Fibroblast of the aortic adventitia (primary cell): ENCODE results near the gene P2RX5. TPM values are rescaled to one million over a fixed set of nuclear protein-coding genes. Genes with fewer than 3 reads are reported as not detected.

Source experiments
- DNase-seq: peaks from one replicate; pipeline ENCODE4 v3.0.0-alpha.2; 2010; ENCODE audit warnings: low read depth
- H3K4me3 ChIP-seq: 2 replicates; pipeline ENCODE4 v1.5.1; 2011; ENCODE audit warnings: low read depth, mild to moderate bottlenecking, control low read depth, low read length, moderate library complexity
- CTCF ChIP-seq: IDR thresholded peaks from 2 replicates; pipeline ENCODE4 v1.5.1; 2011; ENCODE audit warnings: mild to moderate bottlenecking, low read length, control low read depth, inconsistent platforms; ENCODE audit not compliant: insufficient read depth
- total RNA-seq: library from RNA; depleted of rRNA; stranded (reverse); fragments of >200 nt; gene quantifications from 2 replicates; pipeline ENCODE4 v1.2.3, GENCODE V29; 2012; ENCODE audit warnings: low replicate concordance

Gene P2RX5
- total RNA-seq, 1 donor = 0.27 TPM

- TF ChIP-seq CTCF = no peak
- H3K4me3 ChIP-seq = peak overlapping the region; percentile 92
- no peak for DNase-seq
These were observed 59.0 kb downstream of the P2RX5 start for GRCh38 chr17:3636908-3637373.

- no peak for TF ChIP-seq CTCF
- peak within 1 kb of the TSS; percentile 92 for H3K4me3 ChIP-seq
- DNase-seq = peak; percentile 93
These were observed 59.6 kb downstream of the P2RX5 start, which contains the start of the genes CTNS and SHPK for GRCh38 chr17:3636154-3636907. CTNS (plus strand) TSS chr17:3636760; CDS start chr17:3640207, 3,447 bp downstream. SHPK (minus strand) TSS chr17:3636250; CDS start chr17:3636219, 31 bp downstream.

GRCh38 chr17:3635474-3636153, 60.3 kb downstream of the P2RX5 start:
- no peak for TF ChIP-seq CTCF
- H3K4me3 ChIP-seq = peak overlapping the region; percentile 88
- no peak for DNase-seq

GRCh38 chr17:3632287-3632686, 63.7 kb downstream of the P2RX5 start:
- TF ChIP-seq CTCF = no peak
- DNase-seq = no peak

GRCh38 chr17:3630781-3631180, 65.2 kb downstream of the P2RX5 start:
- no peak for DNase-seq
- no peak overlapping the region for H3K4me3 ChIP-seq
- TF ChIP-seq CTCF = no peak

More at GRCh38 chr17:3632287-3632686, 63.7 kb downstream of the P2RX5 start:
- H3K4me3 ChIP-seq = no peak overlapping the region

- TF ChIP-seq CTCF = no peak
- no peak overlapping the region for H3K4me3 ChIP-seq
- DNase-seq = no peak
These were observed 68.2 kb downstream of the P2RX5 start for GRCh38 chr17:3627769-3628167.
